HG03064 (cell line): ENCODE results near the gene MICAL3.

Experiments used
- ATAC-seq: cut with Tn5 transposase; IDR thresholded peaks from one replicate; pipeline ENCODE4 v1.9.1; 2021; ENCODE audit warnings: low read depth; ENCODE audit not compliant: unreplicated experiment

MICAL3 gene

DNA sequence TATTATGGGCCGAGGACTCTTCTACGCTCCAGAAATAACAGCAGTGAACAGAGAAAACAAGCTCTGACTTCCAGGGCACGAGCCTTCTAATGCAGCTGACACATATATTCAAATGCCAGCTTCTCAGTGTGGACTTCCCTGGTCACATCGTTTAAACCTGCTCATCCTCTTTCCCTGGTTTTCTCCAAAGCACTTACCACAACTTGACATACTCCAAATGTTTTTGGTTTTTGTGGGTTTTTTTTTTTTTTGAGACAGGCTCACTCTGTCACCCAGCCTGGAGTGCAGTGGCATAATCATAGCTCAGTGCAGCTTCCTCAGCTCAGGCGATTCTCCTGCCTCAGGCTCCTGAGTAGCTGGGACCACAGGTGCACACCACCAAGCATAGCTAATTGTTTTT lies 105.5 kb downstream of the MICAL3 start:
- no peak for ATAC-seq

DNA sequence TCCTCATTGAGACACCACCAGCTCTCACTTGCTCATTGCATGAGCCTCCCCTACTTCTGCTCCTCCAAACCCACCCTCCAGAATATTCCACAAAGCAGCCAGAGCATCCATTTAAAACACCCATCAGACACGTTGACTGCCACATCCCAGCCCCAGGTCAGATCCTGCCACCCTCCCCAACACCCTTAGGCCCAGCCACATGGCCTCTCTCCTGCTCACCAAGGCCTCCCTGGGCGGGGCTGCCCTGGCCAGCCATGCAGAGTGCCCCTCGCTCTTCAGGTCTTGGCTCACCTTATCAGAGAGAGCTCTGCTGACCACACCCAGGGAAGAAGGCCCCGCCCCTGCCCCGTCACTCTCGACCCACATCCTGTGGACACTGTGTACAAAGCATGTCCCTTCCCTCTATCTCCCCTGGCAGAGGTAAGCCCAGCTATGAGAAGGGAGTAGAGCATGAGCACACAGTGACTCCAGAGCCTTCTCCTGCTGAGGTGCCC lies 106.8 kb downstream of the MICAL3 start:
- ATAC-seq: no peak

DNA sequence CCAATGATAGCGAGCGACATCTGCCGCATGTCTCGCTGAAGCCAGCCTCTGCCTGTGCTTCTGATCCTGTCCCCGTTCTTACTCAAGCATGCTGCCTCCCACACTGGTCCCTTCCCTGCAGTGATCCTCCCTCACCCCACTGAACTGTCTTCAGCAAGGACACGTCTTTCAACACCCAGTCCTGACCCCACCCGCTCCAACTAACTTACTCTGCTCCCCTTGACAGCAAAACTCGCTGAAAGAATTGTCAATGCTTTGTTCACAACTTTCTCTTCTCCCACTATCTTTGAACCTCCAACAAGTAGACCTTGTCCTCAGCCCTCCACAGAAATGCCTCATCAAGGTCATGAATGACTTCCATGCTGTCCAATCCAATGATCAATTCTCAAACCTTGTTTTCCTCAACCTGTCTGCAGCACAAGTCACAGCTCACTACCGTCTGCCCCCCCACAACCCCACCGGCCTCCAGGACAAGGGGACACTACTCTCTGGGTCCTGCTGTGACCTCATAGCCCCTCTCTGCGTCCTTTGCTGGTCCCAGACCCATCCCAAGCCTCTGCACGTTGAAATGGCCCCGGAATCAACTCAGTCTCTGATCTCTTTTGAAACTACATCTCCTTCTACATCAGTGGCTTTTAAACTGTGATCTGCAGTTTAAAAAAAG lies 108.0 kb downstream of the MICAL3 start:
- no peak for ATAC-seq

GRCh38 chr22:17915676-17916075 lies 108.7 kb downstream of the MICAL3 start:
- ATAC-seq: no peak

- no peak for ATAC-seq
These were observed 109.2 kb downstream of the MICAL3 start for GRCh38 chr22:17915188-17915587.

DNA sequence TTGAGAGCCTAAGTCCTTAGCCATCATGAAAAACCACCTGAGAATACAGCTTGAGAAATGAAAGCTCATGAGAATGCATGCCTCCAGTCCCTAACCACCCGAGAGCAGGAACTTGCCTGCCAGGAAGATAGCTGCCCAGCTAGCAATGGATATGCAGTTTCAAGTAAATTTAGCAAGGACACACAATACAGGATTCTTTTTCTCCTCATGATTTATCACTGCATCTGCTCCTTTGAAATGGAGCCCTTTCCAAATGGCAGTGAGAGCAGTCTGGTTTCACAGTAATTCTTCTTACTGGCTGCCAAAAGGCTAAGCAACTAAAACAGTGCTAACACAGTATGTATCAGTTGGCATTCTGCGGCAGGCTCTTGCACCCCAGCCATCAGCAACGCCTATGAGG lies 109.9 kb downstream of the MICAL3 start:
- no peak for ATAC-seq

- no peak for ATAC-seq
These were observed 110.5 kb downstream of the MICAL3 start for GRCh38 chr22:17913801-17914347.

DNA sequence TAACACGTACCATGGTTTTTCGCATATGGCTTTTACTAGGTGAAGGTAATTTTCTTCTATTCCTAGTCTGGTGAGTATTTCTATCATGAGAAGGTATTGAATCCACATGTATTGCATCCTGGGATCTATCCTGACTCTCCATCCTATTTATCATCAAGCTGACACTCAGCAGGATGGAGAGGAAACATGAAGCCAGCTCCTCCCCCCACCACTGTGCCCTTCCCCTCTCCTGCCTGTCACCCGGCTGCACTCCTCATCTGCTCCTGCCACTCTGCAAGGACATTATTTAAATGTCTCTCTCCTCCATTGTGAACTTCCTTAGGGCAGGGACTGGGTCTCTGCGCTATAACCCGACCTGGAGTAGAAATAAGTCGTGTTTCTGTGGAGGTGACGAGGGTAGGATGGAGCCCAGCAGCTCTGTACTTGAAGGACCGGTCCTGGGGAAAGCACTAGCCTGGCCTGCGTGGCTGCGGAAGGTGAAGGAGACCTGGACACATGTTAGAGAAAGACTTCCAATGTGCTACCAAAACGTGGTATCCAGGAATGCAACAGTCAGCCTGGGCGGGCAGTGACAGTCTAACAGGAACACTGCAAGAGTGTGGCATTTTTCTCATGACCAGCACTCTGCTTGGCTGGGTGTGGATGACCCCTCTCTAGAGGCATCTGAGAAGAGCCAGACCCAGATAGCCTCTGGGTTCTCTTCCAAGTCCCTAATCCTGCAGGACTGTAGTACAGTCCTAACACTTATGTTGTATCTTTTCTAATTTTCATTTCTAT lies 111.2 kb downstream of the MICAL3 start:
- no peak for ATAC-seq

DNA sequence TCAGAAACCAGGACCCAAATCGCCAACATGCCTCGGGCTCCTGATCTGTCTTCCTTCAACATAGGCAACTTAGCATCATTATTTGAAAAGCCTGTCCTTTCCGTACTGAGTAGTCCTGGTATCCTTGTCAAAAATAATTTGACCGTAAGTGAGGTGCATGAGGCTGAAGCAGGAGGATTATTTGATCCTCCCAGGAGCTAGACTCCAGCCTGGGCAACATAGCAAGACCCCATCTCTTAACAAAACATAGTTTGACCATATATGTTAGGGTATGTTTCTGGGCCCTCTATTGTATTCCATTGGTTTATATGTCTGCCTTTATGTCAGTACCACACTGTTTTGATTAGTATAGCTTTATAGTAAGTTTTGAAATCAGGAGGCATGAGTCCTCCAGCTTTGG lies 112.5 kb downstream of the MICAL3 start:
- ATAC-seq: no peak

GRCh38 chr22:17911312-17911705 lies 113.1 kb downstream of the MICAL3 start:
- ATAC-seq: no peak

- no peak for ATAC-seq
These were observed 113.6 kb downstream of the MICAL3 start for GRCh38 chr22:17910561-17911311.

DNA sequence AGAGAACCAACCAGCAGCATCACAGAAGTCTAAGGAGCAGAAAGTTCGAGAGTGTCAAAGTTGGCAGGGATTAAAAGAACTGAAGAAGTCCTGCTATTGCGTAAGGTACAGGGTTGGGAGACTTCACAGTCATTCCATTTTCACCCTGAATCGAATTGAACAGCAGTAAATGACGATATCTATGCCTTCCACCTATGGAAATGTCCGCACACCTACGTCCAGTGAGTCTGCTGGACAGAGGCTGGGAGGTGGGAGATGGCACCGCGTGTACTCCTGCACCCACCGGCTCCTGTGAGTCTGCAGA lies 116.7 kb downstream of the MICAL3 start:
- no peak for ATAC-seq

GRCh38 chr22:17906978-17907747 lies 117.2 kb downstream of the MICAL3 start:
- no peak for ATAC-seq

DNA sequence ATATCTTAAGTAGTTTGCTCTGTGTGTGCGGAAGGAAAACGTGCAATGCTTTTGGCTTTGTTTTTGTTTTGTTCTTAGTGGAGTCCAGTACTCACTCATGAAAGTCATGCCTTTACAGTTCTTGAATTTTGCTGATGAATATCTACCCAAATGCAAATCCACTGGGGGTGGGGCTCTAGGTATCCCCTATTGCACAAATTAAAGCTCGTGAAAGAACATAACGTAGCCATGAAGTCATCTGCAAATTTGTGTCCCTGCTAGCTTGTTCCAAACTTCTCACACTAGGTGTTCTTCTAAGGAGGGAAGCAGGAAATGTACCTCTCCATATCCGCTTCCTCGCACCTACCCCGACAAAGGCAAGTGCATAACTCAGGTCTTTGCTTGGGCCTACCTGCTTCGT lies 118.9 kb downstream of the MICAL3 start:
- no peak for ATAC-seq

- no peak for ATAC-seq
These were observed 120.6 kb downstream of the MICAL3 start for GRCh38 chr22:17903564-17904295.

DNA sequence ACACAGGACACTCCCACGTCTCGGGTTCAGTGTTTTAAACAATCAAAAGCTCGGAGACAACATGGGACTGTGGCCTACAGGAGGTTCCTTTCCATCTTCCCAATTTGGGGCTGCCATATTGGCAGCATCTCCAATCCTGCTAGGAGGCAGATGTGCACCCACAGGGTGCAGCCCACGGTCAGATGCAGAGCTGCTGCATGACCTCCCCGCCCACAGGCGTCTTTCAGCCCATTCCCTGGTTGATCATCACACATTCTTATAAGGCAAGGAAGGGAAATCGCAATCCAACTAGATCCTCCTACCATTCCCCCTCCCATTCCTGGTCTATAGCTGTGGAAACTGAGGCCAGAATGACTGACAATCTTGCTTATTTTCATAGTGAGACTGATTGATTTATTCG lies 121.4 kb downstream of the MICAL3 start:
- no peak for ATAC-seq

DNA sequence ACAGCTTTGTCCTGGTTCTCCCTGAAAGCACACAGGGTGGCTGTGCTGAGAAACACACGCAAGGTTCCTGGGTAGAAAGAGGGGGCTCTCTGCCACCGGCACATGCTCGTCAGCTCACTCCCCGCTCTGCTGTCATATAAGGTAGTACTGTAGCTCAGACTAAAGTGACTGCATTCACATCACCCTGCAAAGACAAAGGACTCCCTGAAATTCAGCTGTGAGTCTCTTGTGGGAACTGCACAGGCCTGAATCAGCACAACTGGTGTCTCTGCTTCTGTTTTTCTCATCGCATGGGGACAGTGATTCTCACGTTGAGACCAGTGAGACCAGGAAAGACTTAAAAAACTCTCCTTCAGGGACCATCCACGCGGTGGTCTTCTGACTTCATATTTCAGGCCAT lies 126.0 kb downstream of the MICAL3 start:
- ATAC-seq: no peak

DNA sequence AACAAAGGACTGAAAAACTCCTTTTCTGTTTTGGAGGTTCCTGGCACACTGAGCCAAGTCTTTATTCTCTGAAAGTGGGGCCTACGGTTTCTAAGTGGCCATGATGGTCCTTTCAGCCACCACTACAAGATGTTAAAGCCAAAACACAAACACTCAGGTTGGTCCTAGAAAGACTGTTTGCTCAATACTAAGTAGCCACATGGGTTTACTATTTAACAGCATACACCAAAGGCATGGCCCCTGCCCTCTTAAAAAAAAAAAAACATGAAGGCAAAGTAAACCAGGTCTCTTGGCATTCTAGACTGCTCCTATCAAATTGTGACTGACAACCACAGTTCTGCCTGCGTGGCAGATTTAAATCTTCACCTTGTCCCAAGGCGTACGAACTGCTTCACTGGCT lies 126.5 kb downstream of the MICAL3 start:
- ATAC-seq: no peak

- no peak for ATAC-seq
These were observed 126.9 kb downstream of the MICAL3 start for GRCh38 chr22:17897426-17897825.

- no peak for ATAC-seq
These were observed 127.8 kb downstream of the MICAL3 start for GRCh38 chr22:17896586-17896985.
